ENCODE measurements around the gene CAMKMT.

DNA sequence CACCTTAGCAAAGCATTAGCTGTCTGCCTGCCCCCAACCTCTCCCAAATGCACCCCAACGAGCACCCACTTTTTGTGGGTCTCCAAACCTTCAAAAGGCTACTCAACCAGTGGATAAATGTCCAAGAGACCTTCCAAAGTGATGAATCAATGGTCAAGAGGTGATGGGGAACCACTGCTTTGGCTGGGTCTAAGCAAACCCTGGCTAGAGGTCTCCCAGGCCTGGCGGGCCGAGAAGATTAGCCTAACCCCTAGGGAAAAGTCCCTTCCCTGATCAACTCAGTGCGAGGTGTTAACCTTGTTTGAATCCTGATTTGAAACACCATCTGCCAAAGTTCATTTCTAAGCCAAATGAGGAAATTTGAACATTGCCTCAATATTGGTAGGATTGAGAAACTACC, 435.0 kb downstream of the CAMKMT start:
- TF ChIP-seq EZH2 (IDR thresholded peaks at IDR 0.05; ENCODE audit: borderline replicate concordance, insufficient read depth, low read depth, low read length, poor library complexity, severe bottlenecking) = no peak
- TF ChIP-seq, protein P1, sequence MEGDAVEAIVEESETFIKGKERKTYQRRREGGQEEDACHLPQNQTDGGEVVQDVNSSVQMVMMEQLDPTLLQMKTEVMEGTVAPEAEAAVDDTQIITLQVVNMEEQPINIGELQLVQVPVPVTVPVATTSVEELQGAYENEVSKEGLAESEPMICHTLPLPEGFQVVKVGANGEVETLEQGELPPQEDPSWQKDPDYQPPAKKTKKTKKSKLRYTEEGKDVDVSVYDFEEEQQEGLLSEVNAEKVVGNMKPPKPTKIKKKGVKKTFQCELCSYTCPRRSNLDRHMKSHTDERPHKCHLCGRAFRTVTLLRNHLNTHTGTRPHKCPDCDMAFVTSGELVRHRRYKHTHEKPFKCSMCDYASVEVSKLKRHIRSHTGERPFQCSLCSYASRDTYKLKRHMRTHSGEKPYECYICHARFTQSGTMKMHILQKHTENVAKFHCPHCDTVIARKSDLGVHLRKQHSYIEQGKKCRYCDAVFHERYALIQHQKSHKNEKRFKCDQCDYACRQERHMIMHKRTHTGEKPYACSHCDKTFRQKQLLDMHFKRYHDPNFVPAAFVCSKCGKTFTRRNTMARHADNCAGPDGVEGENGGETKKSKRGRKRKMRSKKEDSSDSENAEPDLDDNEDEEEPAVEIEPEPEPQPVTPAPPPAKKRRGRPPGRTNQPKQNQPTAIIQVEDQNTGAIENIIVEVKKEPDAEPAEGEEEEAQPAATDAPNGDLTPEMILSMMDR (IDR thresholded peaks at IDR 0.05) = no peak

Measured in B cell (primary cell).